Chondrocyte (in vitro differentiated cells): ENCODE measurements around the gene COL5A1. TPM values are rescaled to one million over a fixed set of nuclear protein-coding genes. Genes with fewer than 3 reads are reported as not detected.
A peak's percentile ranks its signal among the peaks of the same experiment; 100 is the strongest.
"Not testable (repeated sequence)": the region's sequence is repeated elsewhere in the genome, so short reads cannot be mapped to it uniquely, and the experiment has no call there.

Experiments
- DNase-seq: peaks from one replicate; pipeline ENCODE4 v3.0.0; 2021; ENCODE audit warnings: mixed read lengths, low spot score
- H3K27ac Mint-ChIP-seq: one replicate; pipeline ENCODE4 v1.8.0; 2021; ENCODE audit warnings: mild to moderate bottlenecking, moderate library complexity, mixed read lengths; ENCODE audit not compliant: unreplicated experiment
- H3K27me3 Mint-ChIP-seq: 2 replicates; pipeline ENCODE4 v1.8.0; 2021; ENCODE audit warnings: low read depth, mixed read lengths
- H3K36me3 Mint-ChIP-seq: 2 replicates; pipeline ENCODE4 v1.8.0; 2021; ENCODE audit warnings: low read depth, mixed read lengths
- H3K4me1 Mint-ChIP-seq: 2 replicates; pipeline ENCODE4 v1.8.0; 2021; ENCODE audit warnings: low read depth, mild to moderate bottlenecking, mixed read lengths
- H3K4me3 Mint-ChIP-seq: one replicate; pipeline ENCODE4 v1.8.0; 2021; ENCODE audit warnings: mild to moderate bottlenecking, moderate library complexity, mixed read lengths; ENCODE audit not compliant: unreplicated experiment
- H3K9me3 Mint-ChIP-seq: 2 replicates; pipeline ENCODE4 v1.8.0; 2021; ENCODE audit warnings: low read depth, mixed read lengths
- total RNA-seq: library from RNA; stranded (reverse); gene quantifications from 3 replicates; pipeline ENCODE4 v1.2.1, GENCODE V29; 2021
- TF ChIP-seq, protein P1 (sequence below): fragments of 200-600 bp; sonication (generic); IDR thresholded peaks from 2 replicates; pipeline ENCODE4 v1.5.0; 2021; ENCODE audit warnings: antibody characterized with exemption, mild to moderate bottlenecking, moderate library complexity

COL5A1 gene
- total RNA-seq, 1 donor from 2014 or later, result 2,235 TPM

DNA sequence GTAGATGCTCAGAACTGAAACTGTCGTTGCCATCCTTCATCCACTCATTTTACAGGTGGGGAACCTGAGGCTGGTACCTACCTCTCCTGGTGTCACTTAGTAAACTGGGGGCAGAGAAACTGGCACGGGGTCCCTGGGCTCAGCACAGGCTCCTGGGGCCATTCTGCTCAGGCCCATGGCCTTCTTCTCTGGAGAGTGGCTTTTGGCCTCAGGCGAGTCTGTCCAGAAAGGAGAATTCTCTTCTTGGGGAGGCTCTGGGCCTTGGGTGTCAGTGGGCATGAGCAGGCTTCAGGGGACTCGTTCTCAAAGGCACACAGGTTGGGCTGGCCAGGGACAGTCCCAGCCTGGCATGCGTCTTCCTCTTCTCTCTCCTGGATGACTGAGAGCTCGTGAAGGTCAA is 24.6 kb downstream of the COL5A1 start:
- Mint-ChIP-seq H3K4me1 (peaks cover 93% of the 10 kb centered on the region), H3K9me3 (no peaks in the 10 kb centered on the region), H3K27ac (peak overlapping the region; percentile 67), H3K4me3 (no peak overlapping the region), H3K27me3 (no peaks in the 10 kb centered on the region), H3K36me3 (peaks cover 36% of the 10 kb centered on the region)
- TF ChIP-seq, protein P1, sequence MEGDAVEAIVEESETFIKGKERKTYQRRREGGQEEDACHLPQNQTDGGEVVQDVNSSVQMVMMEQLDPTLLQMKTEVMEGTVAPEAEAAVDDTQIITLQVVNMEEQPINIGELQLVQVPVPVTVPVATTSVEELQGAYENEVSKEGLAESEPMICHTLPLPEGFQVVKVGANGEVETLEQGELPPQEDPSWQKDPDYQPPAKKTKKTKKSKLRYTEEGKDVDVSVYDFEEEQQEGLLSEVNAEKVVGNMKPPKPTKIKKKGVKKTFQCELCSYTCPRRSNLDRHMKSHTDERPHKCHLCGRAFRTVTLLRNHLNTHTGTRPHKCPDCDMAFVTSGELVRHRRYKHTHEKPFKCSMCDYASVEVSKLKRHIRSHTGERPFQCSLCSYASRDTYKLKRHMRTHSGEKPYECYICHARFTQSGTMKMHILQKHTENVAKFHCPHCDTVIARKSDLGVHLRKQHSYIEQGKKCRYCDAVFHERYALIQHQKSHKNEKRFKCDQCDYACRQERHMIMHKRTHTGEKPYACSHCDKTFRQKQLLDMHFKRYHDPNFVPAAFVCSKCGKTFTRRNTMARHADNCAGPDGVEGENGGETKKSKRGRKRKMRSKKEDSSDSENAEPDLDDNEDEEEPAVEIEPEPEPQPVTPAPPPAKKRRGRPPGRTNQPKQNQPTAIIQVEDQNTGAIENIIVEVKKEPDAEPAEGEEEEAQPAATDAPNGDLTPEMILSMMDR, result no peak
- DNase-seq, result peak; percentile 53

DNA sequence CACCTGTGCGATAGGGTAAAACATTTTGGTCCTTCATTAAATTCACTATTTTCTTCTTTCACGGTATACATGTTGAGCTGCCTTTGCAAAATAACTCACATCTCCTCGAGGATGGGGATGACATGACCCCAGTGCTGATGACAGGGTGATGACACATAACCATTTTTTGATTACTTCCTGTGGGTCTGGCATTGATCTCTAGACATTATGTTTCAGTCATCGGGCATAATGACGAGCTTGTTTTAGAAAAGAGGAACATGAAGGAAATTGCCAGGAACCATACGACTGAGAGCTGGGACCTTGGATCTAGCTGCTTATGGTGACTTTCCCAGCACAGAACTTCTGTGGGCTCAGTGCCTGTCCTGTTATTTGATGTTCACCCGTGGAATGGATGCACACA is 25.2 kb downstream of the COL5A1 start:
- Mint-ChIP-seq H3K36me3 (peaks cover 32% of the 10 kb centered on the region), H3K4me1 (peaks cover 93% of the 10 kb centered on the region), H3K27me3 (no peaks in the 10 kb centered on the region), H3K27ac (peak overlapping the region; percentile 67), H3K9me3 (no peaks in the 10 kb centered on the region), H3K4me3 (no peak overlapping the region)
- DNase-seq, result no peak
- TF ChIP-seq, protein P1, result no peak

DNA sequence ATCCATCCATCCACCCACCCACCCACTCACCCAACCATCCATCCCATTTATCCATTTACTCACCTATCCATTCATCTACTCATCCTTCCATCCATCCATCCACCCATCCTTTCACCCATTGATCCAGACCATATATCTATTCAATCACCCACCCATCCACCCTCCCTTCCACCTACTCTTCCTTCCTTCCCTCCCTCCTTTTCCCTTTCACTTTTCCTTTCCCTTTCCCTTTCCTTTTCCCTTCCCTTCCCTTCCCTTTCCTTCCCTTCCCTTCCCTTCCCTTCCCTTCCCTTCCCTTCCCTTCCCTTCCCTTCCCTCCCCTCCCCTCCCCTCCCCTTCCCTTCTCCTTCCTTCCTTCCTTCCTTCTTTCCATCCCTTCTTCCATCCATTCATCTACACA is 27.4 kb downstream of the COL5A1 start:
- not testable (repeated sequence) for H3K9me3 Mint-ChIP-seq, DNase-seq, H3K27me3 Mint-ChIP-seq, H3K4me3 Mint-ChIP-seq
- Mint-ChIP-seq H3K27ac (peak overlapping the region; percentile 90), H3K4me1 (peaks cover 92% of the 10 kb centered on the region), H3K36me3 (peaks cover 35% of the 10 kb centered on the region)

DNA sequence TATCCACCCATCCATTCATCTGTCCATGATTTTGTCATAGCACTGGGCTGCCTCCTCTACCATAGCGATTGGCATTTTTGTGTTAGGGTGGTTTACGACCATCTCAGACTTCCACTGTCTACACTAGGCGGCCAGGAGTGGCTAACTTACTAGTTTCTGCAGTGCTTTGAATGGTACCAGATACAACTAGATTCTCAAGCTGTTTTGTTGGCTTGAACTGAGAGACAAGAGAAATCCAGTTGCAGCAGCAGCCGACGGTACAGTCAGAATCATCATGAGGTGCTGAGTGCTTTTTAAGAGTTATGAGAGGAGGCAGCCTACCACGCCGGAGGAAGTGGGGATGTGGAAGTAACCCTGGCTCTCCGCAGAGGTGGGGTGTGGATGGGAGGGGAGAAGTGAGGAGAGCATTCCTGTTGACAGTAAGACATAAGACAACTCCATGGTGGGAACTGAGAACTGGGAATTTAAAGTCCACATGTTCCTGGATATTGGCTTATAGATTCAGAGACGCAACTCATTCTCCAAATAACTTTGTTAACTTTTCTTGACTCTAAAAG is 27.9 kb downstream of the COL5A1 start:
- peak; percentile 9 for DNase-seq
- H3K27ac Mint-ChIP-seq, result peak overlapping the region; percentile 90
- H3K4me3 Mint-ChIP-seq, result peak overlapping the region; percentile 31
- no peaks in the 10 kb centered on the region for H3K27me3 Mint-ChIP-seq
- H3K36me3 Mint-ChIP-seq, result peaks cover 34% of the 10 kb centered on the region
- H3K4me1 Mint-ChIP-seq, result peaks cover 92% of the 10 kb centered on the region
- H3K9me3 Mint-ChIP-seq, result no peaks in the 10 kb centered on the region
- TF ChIP-seq, protein P1, result no peak

DNA sequence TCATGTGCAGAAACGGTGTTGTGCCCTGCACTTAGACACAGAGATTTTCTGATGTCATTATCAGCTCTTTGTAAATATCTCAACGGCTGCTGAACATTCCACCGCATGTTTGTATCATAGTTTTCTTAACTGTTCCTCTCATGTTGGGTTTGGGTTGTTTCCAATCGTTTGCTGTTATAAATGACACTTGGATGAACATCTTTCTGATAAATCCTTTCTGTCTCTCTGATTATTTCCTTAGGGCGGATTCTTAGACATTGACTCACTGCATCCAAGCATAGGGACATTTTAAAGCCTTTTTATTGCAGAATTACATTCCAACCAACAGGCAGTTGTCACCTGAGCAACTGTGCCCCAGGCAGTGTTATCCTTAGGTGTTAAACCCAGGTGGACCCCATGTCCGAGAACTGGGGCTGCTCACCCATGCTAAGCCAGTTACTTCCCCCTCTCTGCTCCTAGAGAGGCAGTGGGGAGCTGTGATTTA is 28.5 kb downstream of the COL5A1 start:
- Mint-ChIP-seq H3K27me3 (no peaks in the 10 kb centered on the region), H3K4me3 (peak overlapping the region; percentile 2), H3K9me3 (no peaks in the 10 kb centered on the region), H3K36me3 (peaks cover 33% of the 10 kb centered on the region), H3K4me1 (peaks cover 91% of the 10 kb centered on the region), H3K27ac (peak overlapping the region; percentile 90)
- TF ChIP-seq, protein P1, result peak; percentile 32
- no peak for DNase-seq

DNA sequence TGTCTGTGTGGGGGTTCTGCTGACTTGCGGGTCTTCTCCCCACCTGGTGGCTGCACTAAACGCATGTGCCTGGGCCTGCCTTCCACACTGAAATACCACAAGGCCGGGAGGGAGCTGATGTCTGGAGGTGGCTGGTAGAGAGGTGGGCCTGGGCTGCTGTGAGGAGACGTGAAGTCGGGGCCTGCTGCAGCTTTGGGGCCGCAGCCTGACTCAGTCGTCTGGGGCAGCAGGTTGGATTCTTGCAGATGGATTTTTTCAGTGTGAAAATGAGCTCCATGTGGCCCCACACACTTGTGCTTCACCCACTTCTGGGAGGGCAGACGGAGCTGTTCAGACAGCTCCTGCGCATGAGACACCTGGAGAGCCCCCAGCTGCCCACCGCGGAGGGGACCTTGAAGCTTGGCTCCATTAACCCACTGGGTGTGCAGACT is 29.3 kb downstream of the COL5A1 start:
- TF ChIP-seq, protein P1, result no peak
- H3K27me3 Mint-ChIP-seq, result no peaks in the 10 kb centered on the region
- H3K27ac Mint-ChIP-seq, result peak overlapping the region; percentile 90
- H3K36me3 Mint-ChIP-seq, result peaks cover 31% of the 10 kb centered on the region
- peak; percentile 62 for DNase-seq
- H3K9me3 Mint-ChIP-seq, result peaks cover 4% of the 10 kb centered on the region
- peak overlapping the region; percentile 39 for H3K4me3 Mint-ChIP-seq
- H3K4me1 Mint-ChIP-seq, result peaks cover 94% of the 10 kb centered on the region
